D721Med (cell line): Measurements from ENCODE around the gene INS.

Source experiments
- DNase-seq: peaks from one replicate; pipeline ENCODE4 v3.0.0; 2011; ENCODE audit warnings: low spot score; ENCODE audit not compliant: insufficient read length
- FAIRE-seq: peaks from 2 replicates; lab custom pipeline; 2011; peaks lifted over from hg19 to GRCh38; lab: Jason Lieb, UNC
- TF ChIP-seq, protein P1 (sequence below): IDR thresholded peaks from 2 replicates; pipeline ENCODE4 v1.5.1; 2012; ENCODE audit warnings: mild to moderate bottlenecking, control low read depth; ENCODE audit not compliant: insufficient read depth; ENCODE audit errors: missing control alignments

The INS gene

DNA sequence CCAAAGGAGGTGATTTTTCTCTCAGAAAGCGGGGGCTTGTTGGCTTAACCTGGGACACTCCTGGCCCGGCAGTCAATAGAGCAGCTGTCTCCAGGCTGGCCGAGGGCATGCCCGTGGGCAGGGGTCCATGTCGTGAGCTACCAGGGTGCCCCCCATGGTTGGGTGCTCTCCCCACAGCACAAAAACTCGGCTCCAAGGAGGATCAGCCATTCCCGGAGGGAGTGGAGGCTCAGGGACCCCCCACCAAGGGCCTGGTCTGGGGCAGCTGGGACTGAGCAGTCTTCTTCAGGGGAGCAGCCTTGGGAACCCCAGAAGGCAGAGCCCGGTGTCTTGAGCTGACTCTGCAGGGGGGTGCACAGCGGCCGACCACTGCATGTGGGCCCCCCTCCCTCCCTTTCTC is 31.4 kb upstream of the INS start:
- TF ChIP-seq, protein P1, sequence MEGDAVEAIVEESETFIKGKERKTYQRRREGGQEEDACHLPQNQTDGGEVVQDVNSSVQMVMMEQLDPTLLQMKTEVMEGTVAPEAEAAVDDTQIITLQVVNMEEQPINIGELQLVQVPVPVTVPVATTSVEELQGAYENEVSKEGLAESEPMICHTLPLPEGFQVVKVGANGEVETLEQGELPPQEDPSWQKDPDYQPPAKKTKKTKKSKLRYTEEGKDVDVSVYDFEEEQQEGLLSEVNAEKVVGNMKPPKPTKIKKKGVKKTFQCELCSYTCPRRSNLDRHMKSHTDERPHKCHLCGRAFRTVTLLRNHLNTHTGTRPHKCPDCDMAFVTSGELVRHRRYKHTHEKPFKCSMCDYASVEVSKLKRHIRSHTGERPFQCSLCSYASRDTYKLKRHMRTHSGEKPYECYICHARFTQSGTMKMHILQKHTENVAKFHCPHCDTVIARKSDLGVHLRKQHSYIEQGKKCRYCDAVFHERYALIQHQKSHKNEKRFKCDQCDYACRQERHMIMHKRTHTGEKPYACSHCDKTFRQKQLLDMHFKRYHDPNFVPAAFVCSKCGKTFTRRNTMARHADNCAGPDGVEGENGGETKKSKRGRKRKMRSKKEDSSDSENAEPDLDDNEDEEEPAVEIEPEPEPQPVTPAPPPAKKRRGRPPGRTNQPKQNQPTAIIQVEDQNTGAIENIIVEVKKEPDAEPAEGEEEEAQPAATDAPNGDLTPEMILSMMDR, result no peak
- DNase-seq (no peak), FAIRE-seq (no peak)

GRCh38 chr11:2191883-2192282 is 30.9 kb upstream of the INS start:
- FAIRE-seq (no peak), DNase-seq (no peak)
- TF ChIP-seq, protein P1, result no peak

DNA sequence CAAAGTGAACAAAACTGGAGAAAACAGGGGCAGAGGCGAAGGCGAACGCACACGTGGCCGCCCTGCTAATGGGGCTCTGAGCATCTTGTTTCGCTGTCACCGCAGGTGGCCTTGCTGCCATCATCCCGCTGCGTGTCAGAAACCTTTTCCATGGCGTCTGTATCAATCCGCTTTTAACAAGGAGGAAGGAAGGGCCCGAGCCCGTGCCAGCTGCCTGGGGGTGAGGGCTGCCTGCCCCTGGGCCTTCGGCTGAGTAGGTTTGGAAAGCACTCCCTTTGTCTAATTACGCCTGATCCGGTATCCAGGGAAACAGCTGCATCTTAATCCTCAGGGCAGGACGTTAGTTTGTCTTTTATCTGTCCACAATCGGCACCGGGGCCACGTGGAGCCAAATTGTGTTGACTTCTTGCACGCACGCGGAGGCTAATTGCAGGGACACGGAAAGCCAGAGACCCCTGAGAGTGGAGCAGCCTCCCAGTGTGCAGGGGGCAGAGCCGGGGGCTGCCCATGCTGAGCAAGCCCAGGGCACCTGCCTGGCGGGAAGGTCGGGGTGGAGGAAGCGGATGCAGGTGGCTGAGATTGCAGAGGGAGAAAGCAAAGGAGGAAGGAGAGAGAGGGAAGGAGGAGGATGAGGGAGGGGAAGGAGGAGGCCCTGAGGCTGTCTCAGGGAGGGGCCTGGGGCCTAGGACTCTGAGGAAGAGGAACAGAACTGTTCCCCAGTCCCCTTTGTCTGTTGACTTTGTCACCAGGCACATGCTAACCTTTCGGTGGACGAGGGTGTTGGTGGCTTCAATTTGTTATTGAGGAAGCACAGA is 29.9 kb upstream of the INS start:
- DNase-seq (no peak), FAIRE-seq (no peak)
- TF ChIP-seq, protein P1, result no peak

DNA sequence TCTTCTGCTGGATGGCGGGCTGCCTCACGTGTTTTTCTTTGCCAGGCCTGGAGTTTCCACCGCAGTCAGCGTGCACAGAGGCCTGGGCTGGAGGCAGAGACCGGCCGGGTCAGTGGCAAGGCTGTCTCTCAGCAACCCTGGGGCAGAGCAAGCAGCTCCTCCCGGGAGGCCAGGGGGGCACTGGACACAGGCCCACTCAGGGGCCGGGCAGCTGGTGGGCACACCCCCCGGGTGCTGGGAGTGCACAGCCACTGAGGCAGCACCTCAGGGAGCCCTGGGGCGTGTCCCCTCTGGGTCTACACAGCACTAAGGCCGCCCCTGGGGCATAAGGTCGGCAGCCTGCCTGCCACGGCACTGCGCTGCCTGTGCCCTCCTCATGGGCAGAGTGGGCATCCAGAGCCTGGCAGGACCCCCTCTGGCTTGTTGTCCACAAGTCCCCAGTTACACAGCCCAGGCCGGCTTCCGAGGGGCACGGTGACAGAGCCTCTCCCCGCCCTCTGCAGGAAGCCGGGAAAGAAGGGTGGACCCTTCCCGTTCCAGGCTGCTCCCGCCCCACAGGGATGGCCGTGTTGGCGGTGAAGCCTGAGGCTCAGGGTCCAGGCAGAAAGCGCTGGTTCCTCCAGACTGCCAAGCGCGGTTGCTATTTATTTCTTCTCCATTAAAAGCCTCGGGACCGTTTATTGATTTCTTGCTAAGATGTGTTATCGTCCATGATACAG is 29.1 kb upstream of the INS start:
- DNase-seq (no peak), FAIRE-seq (no peak)
- TF ChIP-seq, protein P1, result no peak

DNA sequence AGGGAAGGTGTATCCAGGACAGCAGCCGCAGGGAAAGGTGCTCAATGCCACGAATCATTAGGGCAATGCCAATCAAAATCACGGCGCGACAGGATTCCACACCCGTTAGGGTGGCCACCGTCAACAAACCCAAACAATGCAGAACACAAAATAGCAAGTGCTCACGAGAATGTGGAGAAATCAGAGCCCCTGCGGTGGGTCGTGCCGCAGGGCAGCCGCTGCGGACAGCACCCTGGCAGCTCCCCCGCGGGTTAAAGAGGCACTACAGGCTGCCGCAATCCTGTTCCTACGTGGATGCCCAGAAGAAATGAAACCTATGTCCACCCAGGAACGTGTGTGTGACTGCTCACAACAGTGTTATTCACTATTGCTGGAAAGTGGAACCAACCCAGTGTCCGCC is 27.7 kb upstream of the INS start:
- no peak for DNase-seq
- TF ChIP-seq, protein P1, result no peak
- no peak for FAIRE-seq

- no peak for DNase-seq
- no peak for FAIRE-seq
- TF ChIP-seq, protein P1, result no peak
These were observed 26.3 kb upstream of the INS start for GRCh38 chr11:2187280-2187707.
